CD4-positive, alpha-beta T cell (primary cell): ENCODE data around the gene ZIC5. TPM values are rescaled to one million over a fixed set of nuclear protein-coding genes. Genes with fewer than 3 reads are reported as not detected.

Experiments
- ATAC-seq: fragments of 200-7000 bp; cut with Tn5 transposase; one replicate; pipeline ENCODE4 v1.10.0; 2022; ENCODE audit warnings: mild to moderate bottlenecking; ENCODE audit not compliant: poor library complexity
- CTCF ChIA-PET: fragments of 350-600 bp; sonication (Branson Sonifier 250); formaldehyde crosslinking; loops from one replicate; lab custom pipeline; 2021; ENCODE audit warnings: antibody characterized with exemption, inconsistent platforms; lab: Charles Lee
- POLR2A ChIA-PET: fragments of 350-600 bp; sonication (Branson Sonifier 250); formaldehyde crosslinking; loops from one replicate; lab custom pipeline; 2021; ENCODE audit warnings: antibody characterized with exemption, inconsistent platforms; lab: Charles Lee
- DNase-seq, 14 experiments: peaks; one replicate each; pipeline ENCODE4 v3.0.0-alpha.2; 2013 to 2020; ENCODE audit warnings: mixed read lengths in 2 of 14
- H3K27ac ChIP-seq, 2 donors: one replicate each; pipeline versions ENCODE4 v1.5.1 to v1.7.0; 2013; ENCODE audit warnings: low read length in 2 of 2, low read depth in 1 of 2, mild to moderate bottlenecking in 1 of 2
- H3K27me3 ChIP-seq, 2 experiments: 1 replicate in 1 of 2; 2 replicates in 1 of 2; pipeline versions ENCODE4 v1.6.1 to v1.7.0; 2013; ENCODE audit warnings: low read length in 2 of 2, control low read depth in 1 of 2, mild to moderate bottlenecking in 1 of 2, moderate library complexity in 1 of 2; ENCODE audit not compliant: insufficient read depth in 2 of 2, control insufficient read depth in 1 of 2
- H3K36me3 ChIP-seq: one replicate; pipeline ENCODE4 v1.6.1; 2013; ENCODE audit warnings: low read length, control low read depth; ENCODE audit not compliant: insufficient read depth
- H3K4me1 ChIP-seq: one replicate; pipeline ENCODE4 v1.6.1; 2013; ENCODE audit warnings: low read length, control low read depth; ENCODE audit not compliant: insufficient read depth
- H3K4me3 ChIP-seq: one replicate; pipeline ENCODE4 v1.5.1; 2013; ENCODE audit warnings: mild to moderate bottlenecking, low read length, moderate library complexity
- H3K9me3 ChIP-seq, 2 experiments: 1 replicate in 1 of 2; 2 replicates in 1 of 2; pipeline versions ENCODE4 v1.6.1 to v1.7.0; 2013; ENCODE audit warnings: low read length in 2 of 2, mild to moderate bottlenecking in 2 of 2, control low read depth in 1 of 2, moderate library complexity in 1 of 2; ENCODE audit not compliant: control insufficient read depth in 1 of 2, insufficient read depth in 1 of 2
- H3K27ac Mint-ChIP-seq: one replicate; pipeline ENCODE4 v1.8.0; 2020; ENCODE audit warnings: mixed read lengths
- H3K27me3 Mint-ChIP-seq: one replicate; pipeline ENCODE4 v1.8.0; 2021; ENCODE audit warnings: mixed read lengths
- H3K36me3 Mint-ChIP-seq: one replicate; pipeline ENCODE4 v1.8.0; 2021; ENCODE audit warnings: low read depth, mixed read lengths
- H3K4me1 Mint-ChIP-seq: one replicate; pipeline ENCODE4 v1.8.0; 2021; ENCODE audit warnings: low read depth, mixed read lengths
- H3K4me3 Mint-ChIP-seq: one replicate; pipeline ENCODE4 v1.8.0; 2020; ENCODE audit warnings: mild to moderate bottlenecking, mixed read lengths
- H3K9me3 Mint-ChIP-seq: one replicate; pipeline ENCODE4 v1.8.0; 2020; ENCODE audit warnings: mixed read lengths
- intact Hi-C, 2 experiments: fragments of 100-400 bp; cut with DNase I in 1 of 2; cut with micrococcal nuclease in 1 of 2; formaldehyde crosslinking; loops; one replicate each; pipeline versions ENCODE4 v1.15.1 to v1.9.0; 2023 to 2025; cut with DNase I, micrococcal nuclease
- total RNA-seq, 174 experiments: library from RNA in 2 of 174; stranded (reverse) in 2 of 174; gene quantifications; one replicate each; pipeline ENCODE4 v1.2.3 and lab custom pipeline; 2021 to 2026
- TF ChIP-seq, protein P1 (sequence below): fragments of 200-600 bp; IDR thresholded peaks from one replicate; pipeline ENCODE4 v1.8.0; 2022; ENCODE audit warnings: antibody characterized with exemption, mild to moderate bottlenecking

Gene ZIC5
- total RNA-seq, 2 experiments from 2014 or later = not detected

DNA sequence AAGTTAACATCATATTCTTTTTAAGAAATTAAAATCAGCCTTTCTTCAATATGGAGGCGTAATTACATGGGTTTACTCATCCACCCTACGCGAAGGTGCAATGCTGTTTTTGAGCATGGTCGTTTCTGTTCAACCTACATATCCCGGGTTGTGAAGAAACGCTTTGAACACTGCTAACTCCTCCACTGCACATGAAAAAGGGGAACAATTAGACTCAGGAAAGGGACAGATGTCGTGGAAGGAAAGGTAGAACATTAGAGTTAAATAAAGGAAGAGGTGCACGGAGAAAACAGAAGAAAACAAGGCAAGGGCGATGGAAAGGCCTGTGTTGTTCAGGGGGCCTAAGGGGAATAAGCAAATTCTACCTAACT is 4.1 kb downstream of the ZIC5 start:
- peaks cover 74% of the 10 kb centered on the region for H3K27me3 Mint-ChIP-seq
- peaks cover 9% of the 10 kb centered on the region for H3K36me3 Mint-ChIP-seq

DNA sequence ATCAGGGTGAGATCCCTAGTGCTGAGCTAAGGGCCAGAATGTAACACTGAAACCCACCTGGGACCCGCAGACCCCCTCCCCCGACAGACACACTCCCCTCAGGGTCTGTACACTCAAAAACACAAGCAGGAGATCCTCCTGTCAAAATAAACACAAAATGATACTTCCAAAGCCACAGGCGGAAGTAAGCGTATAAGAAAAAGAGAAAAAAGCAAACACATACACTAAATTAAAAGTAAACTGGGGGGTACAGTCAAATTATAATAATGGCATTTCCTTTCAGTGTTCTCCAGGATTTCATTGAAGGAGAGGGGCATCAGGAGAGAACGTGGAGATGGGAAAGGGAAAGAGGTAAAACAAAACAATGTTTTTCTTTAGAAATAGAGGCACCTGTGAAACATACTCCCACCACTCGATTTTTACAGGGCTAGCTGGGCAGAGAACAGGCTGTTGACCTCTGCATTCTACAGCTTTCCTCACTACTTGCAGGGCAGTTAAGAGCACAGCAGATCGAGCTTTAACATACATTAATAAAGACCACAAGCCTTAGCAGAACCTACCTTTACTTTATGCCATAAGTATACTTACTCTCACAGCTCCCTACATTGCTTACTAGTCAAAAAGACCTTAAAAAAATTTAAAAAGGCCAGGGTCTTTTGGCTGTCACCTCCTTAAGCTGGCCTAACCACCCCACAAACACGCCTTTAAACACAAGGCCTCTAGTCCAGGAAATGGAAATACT is 5.3 kb downstream of the ZIC5 start:
- CTCF ChIA-PET = no interaction called here
- H3K4me1 Mint-ChIP-seq = peaks cover 20% of the 10 kb centered on the region
- DNase-seq (no peak), ATAC-seq (no peak)
- TF ChIP-seq, protein P1, sequence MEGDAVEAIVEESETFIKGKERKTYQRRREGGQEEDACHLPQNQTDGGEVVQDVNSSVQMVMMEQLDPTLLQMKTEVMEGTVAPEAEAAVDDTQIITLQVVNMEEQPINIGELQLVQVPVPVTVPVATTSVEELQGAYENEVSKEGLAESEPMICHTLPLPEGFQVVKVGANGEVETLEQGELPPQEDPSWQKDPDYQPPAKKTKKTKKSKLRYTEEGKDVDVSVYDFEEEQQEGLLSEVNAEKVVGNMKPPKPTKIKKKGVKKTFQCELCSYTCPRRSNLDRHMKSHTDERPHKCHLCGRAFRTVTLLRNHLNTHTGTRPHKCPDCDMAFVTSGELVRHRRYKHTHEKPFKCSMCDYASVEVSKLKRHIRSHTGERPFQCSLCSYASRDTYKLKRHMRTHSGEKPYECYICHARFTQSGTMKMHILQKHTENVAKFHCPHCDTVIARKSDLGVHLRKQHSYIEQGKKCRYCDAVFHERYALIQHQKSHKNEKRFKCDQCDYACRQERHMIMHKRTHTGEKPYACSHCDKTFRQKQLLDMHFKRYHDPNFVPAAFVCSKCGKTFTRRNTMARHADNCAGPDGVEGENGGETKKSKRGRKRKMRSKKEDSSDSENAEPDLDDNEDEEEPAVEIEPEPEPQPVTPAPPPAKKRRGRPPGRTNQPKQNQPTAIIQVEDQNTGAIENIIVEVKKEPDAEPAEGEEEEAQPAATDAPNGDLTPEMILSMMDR = no peak
- peaks cover 4% of the 10 kb centered on the region for H3K36me3 Mint-ChIP-seq
- peaks cover 75% of the 10 kb centered on the region for H3K27me3 Mint-ChIP-seq
- no peak overlapping the region for H3K27ac ChIP-seq
- POLR2A ChIA-PET = interaction anchor here (1.0 to 1.4 kb wide), 2 partner anchors 24 to 28 kb away, joined by 3 read pairs; no protein-coding TSS in a partner anchor
- no peak overlapping the region for H3K27ac Mint-ChIP-seq
- H3K9me3 Mint-ChIP-seq = no peaks in the 10 kb centered on the region
- H3K4me3 ChIP-seq = no peak overlapping the region
- intact Hi-C loops = no loop called here
- H3K27me3 ChIP-seq = peaks cover 64 to 78% of the 10 kb centered on the region in 2 experiments
- no peaks in the 10 kb centered on the region for H3K36me3 ChIP-seq
- H3K9me3 ChIP-seq = peaks cover 0 to 22% of the 10 kb centered on the region in 2 experiments
- H3K4me1 ChIP-seq = peaks cover 29% of the 10 kb centered on the region
- no peak overlapping the region for H3K4me3 Mint-ChIP-seq

More for the DNA sequence above, 4.1 kb downstream of the ZIC5 start:
- POLR2A ChIA-PET = interaction anchor here (1.0 to 1.4 kb wide), 2 partner anchors 9 to 27 kb away, joined by 3 to 4 read pairs; no protein-coding TSS in a partner anchor
- H3K27ac Mint-ChIP-seq = peak overlapping the region; percentile 2
- Histone ChIP-seq H3K4me3 (no peak overlapping the region), H3K36me3 (no peaks in the 10 kb centered on the region), H3K27ac (no peak overlapping the region), H3K27me3 (peaks cover 66 to 78% of the 10 kb centered on the region in 2 experiments), H3K9me3 (peaks cover 6 to 32% of the 10 kb centered on the region in 2 experiments), H3K4me1 (peaks cover 38% of the 10 kb centered on the region)
- DNase-seq = no peak
- TF ChIP-seq, protein P1 = no peak
- no peaks in the 10 kb centered on the region for H3K9me3 Mint-ChIP-seq
- peaks cover 26% of the 10 kb centered on the region for H3K4me1 Mint-ChIP-seq
- H3K4me3 Mint-ChIP-seq = peak overlapping the region; percentile 52
- intact Hi-C loops = no loop called here
- ATAC-seq = no peak
- CTCF ChIA-PET = no interaction called here

DNA sequence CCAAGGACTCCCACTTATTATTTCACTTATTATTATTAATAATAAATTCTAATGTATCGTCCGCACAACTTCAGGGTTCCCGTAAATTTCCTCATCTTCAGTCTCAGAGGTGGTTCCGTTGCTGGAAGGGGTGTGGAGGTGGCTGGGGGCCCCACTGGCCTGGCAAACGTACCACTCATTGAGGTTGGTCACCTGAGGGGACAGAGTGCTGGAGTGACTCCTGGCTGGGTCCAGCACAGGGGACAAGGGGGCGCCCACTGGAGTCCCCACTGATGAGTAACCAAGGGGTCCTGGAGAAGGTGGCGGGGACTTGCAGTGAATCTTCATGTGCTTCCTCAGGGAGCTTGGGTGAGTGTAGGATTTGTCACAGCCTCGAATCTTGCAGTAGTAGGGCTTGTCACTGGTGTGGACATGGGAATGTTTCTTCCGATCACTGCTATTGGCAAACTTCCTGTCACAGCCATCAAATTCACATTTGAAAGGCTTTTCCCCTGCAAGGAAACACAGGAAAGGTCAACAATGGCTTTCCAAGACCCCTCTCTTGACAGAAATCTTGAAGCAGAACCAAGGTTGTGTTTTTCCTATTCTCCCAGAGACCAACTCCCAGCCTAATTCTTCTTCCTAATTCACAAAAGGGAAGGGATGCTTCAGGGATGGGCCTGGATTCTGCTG is 6.1 kb downstream of the ZIC5 start:
- Mint-ChIP-seq H3K27ac (no peak overlapping the region), H3K4me1 (peaks cover 20% of the 10 kb centered on the region), H3K27me3 (peaks cover 82% of the 10 kb centered on the region), H3K36me3 (peaks cover 4% of the 10 kb centered on the region), H3K4me3 (no peak overlapping the region), H3K9me3 (no peaks in the 10 kb centered on the region)
- ATAC-seq = no peak
- H3K9me3 ChIP-seq = peaks cover 0 to 28% of the 10 kb centered on the region in 2 experiments
- H3K27me3 ChIP-seq = peaks cover 71 to 84% of the 10 kb centered on the region in 2 experiments
- CTCF ChIA-PET = no interaction called here
- intact Hi-C loops = no loop called here
- H3K4me1 ChIP-seq = peaks cover 25% of the 10 kb centered on the region
- DNase-seq = no peak
- POLR2A ChIA-PET = interaction anchor here (1.0 kb wide), 1 partner anchor 25 kb away, joined by 3 read pairs; no protein-coding TSS in a partner anchor
- H3K36me3 ChIP-seq = no peaks in the 10 kb centered on the region
- H3K4me3 ChIP-seq = no peak overlapping the region
- H3K27ac ChIP-seq = no peak overlapping the region
- TF ChIP-seq, protein P1 = no peak
